SH-SY5Y (cell line): Measurements from ENCODE around the gene ARHGAP15.

ENCODE experiments used
- GATA2 ChIP-seq: IDR thresholded peaks from 2 replicates; pipeline ENCODE4 v1.6.1; 2011; ENCODE audit warnings: mild to moderate bottlenecking, low read depth, low read length
- GATA3 ChIP-seq: IDR thresholded peaks from 2 replicates; pipeline ENCODE4 v1.6.1; 2011; ENCODE audit warnings: low read depth, mild to moderate bottlenecking, low read length, moderate library complexity

DNA sequence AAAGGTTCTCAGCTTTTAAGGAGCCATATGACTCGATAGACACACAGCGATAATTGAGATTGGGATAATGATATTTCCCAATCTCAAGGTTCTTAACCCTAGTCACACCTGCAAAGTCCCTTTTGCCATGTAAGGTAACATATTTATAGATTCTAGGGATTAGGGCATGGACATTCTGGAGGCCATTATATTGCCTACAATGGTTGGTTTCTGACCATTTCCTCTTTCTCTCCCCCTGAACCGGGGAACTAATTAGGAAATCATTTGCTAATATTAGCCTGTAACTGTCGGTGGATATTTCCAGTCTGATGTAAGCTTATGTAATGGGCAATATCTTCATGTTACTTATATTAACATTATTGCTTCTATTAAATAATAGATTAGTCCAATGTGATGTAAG lies 40.8 kb upstream of the ARHGAP15 start:
- TF ChIP-seq GATA2, result no peak
- TF ChIP-seq GATA3, result no peak
